Stimulated activated CD4-positive, alpha-beta T cell treated with anti-CD3 and anti-CD28 coated beads, Interleukin-1b, Interleukin-23, amount 100 ng/mL, for 24 hours (primary cell): ENCODE measurements around the gene PDZD2.

Experiments used
- DNase-seq, 4 experiments: peaks; one replicate each; pipeline ENCODE4 v3.0.0-alpha.2; 2020; ENCODE audit warnings: low read depth in 4 of 4, low spot score in 1 of 4

The PDZD2 gene

DNA sequence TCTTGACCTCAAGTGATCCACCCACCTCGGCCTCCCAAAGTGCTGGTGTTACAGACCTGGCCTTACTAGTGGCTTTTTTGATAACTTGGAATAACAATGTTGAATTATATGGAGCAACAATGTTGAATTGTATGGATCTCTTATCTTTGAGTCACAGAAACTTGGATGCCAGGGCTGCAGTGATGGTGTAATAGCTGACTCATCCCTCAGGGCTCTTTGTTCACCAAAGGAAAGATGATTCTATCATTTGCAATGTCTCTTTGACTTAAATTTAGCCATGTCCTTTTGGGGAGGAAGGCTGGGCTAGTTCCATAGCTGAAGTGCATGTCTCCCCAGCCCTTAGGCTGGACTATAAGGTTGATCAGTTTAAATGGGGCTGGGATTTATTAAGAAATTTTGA, 172.3 kb downstream of the PDZD2 start:
- DNase-seq: no peak

DNA sequence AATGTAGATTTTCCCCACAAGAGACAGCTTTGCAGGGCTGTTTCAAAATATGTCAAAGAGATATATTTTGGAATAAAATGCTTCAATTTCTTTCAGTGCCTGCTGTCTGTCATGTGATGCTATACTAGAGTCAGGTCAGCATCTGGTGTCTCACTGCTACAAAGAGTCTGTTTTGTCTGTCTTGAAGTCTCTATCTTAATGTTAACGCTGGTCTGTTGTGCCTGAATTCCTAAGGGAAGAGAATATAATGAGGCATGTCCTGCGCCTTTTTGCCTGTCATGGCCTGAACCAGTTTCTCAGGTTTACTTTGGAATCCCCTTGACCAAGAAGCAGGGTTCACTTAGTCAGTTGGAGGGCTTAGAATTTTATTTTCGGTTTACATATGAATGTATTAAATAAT, 176.4 kb downstream of the PDZD2 start:
- DNase-seq: no peak

DNA sequence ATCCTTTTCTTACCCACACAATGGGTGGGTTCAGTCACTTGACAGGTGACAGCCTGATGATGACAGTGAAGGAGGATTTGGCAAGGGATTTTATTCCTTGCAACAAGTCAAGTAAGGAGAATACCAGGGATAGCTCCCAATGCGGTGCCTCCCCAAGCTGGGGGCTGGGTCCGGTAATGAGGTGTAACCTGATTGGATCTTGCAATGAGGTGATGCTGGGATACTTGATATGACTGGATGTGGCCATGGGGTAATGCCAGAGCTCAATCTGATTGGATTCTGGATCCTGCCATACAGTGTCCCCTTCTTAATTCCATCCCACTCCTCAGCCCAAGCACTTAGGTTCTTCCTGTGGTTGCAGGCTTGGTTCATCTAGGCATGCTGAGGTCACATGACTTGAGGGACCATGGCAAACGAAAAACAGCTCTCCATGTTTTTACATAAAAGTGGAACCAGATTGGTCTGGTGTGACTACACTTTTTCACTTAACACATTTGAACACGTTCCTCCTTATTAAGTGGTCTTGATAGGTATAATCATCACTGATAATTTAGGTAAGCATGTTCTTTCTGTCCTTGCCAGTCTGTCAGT, 181.1 kb downstream of the PDZD2 start:
- no peak for DNase-seq

DNA sequence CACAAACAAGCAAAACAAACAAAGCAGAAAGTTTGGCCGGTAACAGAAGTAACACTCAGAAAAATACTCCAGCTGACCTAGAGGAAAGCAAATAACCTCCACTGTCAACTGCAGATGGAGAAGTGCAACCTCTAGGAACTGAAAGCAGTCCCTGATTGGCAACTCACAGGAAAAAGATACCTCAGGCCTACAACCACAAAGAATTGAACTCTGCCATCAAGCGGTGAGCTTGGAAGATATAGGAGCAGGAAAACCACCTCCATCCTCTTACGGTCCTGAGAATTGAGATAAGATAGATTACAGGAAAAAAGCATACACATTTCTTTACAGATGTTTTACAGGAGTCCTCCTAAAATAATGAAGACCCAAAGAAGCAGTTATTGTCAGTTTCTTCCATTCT, 184.5 kb downstream of the PDZD2 start:
- no peak for DNase-seq

DNA sequence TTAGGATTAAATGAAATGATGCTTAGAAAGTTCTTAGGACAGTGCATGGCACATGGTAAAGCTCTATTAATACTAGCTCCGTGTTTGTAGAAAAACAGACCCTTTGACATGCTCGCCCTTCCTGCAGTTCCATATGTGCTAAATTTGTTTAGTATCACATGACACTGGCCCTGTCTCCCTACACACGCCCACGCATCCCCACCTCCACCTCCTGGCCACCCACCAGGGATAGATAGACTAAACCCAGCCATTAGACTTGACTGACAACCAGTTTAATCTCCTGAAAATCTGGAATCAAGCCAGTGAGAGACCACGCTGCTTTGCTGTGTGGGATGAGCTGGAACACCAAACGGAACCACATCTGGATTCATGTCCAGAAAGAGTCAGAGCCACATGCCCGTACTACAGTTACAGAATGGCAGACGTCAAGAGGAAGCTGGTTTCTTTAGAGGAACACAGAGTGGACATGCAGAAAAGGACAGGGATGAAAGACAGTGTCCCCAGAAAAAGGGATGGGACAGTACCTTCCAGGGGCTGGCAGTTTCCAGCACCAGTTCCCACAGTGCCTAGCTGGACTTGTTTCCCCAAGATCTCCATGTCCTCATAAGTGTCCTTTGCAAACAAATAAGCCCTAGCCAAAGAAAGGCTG, 186.1 kb downstream of the PDZD2 start:
- no peak for DNase-seq

DNA sequence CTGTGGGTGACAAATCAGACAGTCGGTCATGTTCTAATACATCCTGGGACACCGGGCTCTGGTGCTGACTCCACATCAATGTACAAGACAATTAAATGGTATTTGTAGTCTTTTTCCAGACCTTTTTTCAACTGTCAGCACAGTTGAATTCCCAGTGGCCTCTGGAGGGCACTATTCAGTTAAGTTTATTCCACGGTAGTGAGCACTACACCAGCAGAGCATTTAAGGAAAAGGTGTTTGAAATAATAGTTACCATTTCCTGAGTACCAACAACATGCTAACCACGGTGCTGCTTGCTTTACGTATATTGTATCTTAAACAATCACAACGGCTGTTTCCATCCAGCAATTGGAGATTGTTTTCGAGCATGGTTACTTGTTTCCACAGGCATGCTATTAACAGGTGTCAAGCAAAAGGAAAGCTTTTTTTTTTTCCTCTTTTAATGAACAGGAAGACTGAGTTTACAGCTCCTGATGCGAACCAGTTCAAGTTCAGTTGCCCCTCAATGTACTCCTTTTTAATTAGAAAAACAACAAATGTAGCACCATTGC, 186.7 kb downstream of the PDZD2 start:
- peak in 3 of 4 experiments; percentile 5 to 12 (median 6) for DNase-seq

DNA sequence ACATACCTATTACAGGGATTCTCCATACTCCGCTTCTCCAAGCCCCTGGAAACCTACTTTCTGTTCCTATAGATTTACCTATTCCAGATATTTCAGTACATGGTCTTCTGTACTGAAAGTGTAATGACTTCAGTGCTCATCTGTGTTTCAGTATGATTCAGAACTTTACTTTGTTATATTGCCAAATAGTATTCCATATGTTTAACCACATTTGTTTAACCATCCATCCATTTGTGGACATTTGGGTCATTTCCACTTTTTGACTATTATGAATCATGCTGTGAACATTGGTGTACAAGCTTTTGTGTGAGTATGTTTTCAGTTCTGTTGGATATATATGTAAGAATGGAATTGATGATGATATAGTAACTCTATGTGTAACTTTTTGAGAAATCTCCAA, 188.9 kb downstream of the PDZD2 start:
- DNase-seq: no peak

DNA sequence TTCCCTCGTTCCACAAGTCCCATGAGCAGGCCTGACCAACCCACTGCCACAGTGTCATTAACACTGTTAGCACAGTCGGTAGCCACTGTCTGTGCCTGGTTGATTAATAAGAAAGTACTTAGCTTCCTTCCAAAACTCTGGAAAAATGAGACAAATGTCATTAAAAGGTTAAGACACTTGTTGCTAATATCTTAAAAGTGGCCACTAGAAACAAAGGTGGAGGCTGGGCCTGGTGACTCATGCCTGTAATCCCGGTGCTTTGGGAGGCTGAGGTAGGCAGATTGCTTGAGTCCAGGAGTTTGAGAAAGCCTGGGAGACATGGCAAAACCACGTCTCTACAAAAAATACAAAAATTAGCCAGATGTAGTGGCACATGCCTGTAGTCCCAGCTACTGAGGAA, 194.0 kb downstream of the PDZD2 start:
- no peak for DNase-seq

DNA sequence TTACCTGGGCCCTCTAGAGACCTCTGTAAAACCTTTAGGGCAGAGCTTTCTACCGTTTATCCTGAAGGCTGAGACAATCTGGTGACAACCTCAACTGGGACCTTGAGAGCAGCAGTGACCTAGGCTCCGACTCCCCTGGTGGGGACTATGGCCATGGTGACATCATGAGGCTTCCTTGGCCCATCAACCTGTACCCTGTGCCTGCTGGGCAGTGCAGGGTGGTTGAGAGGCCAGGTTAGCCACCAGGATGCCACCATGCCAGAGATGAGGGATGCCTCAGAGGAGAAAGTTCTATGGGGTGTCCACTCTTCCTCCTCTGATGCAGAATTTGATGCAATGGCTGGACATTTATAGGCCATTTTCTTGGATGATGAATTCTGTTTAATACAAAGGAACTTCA, 194.8 kb downstream of the PDZD2 start:
- DNase-seq: no peak

DNA sequence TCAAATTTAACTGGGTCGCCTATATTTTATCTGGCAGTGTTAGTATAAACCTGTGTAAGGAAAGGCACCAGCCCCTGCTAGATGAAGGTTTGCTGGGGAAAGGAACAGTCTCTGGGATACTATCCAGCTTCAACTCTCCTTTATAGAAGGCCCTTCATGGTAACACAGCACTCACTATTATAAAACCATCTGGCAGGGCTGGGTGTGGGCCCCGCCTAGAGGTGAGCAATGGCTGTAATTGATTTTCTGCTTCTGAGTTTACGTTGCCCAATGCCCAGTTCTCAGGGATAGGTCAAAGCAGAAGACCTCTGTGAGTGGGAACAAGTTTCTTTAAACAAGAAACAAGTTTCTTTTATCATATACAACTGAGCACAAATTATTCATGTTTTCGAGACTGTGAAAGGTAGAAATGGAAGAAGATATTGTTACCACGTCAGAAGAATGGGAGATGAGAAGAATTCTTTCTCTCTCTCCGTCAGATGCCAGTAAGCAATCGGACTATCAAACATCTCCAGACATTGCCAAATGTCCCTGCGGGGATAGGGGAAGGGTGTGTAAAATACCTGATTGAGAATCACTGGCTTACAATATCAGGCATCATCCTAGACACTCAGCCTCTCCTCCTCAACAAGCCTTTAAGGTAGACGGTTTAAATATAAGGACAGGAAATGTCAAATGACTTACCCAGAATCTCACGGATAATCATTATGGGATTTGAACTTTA, 205.9 kb downstream of the PDZD2 start:
- no peak for DNase-seq

DNA sequence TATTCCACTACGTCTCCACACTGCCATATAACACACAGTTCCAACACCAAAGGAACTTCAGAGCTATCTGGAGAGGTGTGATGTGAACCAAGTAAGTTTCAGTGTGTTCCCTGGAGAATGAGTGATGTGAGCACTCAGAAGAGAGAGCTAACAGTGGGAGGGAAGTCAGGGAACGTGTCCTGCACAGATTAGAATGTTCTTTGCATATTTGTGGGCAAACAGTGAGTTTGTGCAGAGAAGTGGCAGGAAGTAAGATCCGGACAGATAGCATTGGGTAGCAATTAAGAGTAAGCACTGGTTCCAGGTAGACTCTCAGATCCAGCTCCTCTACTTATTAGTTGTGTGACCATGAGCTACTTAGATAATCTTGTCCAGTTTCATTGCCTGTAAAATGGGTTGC, 206.4 kb downstream of the PDZD2 start:
- DNase-seq: no peak

DNA sequence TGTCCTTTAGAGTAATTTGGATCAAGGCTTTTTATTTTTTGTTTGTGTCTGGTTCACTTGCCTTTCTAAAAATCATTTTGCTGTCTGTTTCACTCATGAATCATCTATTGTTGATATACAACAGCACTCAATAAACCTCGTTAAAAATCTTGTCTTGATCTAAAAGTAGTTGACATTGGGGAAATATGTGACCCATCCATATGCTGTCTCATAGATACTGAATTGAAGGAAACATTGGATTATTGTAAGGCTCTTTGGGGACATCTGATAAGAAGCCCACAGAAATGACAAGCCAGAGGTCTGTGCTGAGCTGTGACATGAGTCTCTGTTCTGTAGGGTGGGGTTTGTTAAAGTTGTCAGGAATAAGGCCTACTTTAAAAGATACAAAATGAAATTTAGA, 208.0 kb downstream of the PDZD2 start:
- DNase-seq: no peak

DNA sequence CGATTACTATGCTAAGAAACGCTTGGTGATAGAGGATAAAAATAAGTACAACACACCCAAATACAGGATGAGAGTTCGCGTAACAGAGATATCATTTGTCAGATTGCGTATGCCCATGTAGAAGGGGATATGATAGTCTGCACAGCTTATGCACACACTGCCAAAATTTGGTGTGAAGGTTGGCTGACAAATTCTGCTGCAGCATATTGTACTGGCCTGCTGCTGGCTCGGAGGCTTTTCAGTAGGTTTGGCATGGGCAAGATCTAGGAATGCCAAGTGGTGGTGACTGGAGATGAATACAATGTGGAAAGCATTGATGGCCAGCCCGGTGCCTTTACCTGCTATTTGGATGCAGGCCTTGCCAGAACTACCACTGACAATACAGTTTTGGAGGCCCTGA, 208.4 kb downstream of the PDZD2 start:
- DNase-seq: no peak

DNA sequence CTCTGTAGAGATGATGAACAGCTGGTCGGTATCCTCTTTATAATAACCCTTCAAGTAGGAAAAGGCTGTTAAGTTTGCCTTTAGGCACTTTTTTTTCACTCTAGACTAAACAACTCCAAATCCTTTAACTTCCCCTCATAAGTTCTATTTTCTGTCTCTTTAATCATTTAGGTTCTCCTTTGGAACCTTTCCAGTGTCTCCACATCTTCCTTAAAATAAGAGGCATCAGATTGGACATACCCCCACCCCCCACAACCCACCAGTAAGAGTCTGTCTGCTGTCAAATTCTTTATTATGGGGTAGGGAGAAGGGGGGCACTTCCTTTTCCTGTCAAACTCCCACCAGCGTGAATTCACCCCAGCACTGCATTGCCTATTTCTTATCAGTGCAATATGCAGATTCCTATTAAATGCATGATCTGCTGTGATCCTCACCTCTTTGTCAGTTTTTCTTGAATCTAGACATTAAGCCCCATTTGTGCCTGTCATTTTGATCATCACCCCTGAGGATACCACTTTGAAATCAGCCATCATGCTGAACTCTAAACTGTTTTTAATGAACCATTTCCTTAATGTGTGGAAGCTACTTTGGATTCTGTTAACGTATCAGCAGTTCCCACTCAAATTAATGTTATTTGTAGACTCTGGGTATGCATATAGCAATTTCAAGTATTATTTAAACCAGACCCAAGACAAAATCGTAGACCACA, 212.2 kb downstream of the PDZD2 start:
- DNase-seq: no peak

DNA sequence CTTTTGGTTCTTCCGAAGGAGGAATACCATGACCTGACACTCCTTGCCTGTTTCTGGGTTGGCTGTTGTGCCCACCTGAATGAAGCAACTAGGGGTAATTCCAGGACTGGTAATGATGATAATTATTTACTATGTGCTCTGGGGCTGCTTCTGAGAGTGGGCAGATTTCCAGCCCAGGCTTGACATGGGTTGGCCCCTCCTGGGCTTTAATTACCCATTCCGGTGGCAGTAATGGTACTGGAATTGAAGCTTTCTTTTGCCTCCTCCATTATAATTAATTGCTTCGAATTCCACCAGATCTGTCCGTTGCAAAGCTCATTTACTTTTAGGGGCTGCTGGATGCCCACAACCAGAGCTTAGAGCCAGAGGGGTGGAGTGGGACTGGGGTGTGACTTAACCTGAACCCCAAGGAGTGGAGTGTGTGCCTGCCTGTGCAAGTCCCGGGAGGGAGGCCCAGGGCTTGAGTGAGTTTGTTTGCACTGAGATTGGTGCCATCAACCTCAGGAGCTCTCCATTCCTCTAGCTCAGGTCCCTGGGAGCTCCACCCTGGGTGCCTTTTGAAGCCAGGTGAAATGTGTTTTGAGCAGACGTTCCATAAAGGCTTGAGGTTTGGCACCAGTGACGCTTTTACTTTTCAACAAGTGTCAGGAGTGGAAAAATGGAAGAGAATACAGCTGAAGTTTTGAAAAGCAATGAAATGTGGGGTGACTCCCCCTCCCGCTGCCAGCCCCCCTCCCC, 214.6 kb downstream of the PDZD2 start:
- no peak for DNase-seq

DNA sequence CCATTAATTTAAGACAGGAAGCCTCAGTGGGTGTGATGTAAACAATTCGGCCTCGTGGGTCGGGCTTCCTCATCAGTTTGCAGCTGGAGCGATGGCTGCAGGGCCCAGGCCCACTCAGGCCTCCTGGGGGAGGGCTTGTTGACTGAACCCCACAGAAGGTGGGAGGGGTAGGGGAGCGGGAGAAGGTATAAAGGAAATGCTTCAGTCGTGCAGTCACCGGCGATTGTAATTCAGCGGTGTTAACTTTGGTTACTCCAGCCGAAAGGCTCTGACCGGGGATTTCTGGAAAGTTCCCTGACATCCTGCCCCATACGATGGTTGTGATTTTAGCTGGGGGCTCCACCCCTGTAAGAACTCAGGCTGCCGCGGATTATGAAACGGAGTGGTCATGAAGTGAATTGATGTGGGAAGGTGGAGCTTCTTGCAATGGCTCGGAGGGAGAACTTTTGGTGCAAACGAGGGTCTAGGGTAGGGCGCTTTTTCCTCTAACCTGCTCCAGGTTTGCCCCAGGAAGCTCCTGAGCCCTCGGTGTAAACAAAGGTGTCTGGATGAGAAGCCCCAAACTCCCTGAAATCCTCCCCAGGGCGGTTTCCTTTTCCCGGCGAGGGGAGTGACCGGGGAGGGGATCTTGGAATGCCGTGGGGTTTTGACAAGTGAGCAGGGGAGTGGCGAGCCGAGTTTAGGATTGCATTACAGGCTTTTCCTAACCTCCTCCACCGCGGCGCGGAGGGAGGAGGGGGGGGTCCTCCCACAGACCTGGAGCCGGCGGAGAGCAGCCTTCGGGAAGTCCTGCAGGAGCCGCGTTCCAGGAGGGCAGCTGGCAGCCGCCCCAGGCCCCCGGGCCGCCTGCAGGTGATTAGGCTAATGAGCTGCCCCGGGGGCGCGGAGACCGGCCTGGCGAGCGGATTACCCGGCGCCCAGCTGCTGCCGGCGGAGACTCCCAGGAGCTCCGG, 215.5 kb downstream of the PDZD2 start:
- DNase-seq: no peak

DNA sequence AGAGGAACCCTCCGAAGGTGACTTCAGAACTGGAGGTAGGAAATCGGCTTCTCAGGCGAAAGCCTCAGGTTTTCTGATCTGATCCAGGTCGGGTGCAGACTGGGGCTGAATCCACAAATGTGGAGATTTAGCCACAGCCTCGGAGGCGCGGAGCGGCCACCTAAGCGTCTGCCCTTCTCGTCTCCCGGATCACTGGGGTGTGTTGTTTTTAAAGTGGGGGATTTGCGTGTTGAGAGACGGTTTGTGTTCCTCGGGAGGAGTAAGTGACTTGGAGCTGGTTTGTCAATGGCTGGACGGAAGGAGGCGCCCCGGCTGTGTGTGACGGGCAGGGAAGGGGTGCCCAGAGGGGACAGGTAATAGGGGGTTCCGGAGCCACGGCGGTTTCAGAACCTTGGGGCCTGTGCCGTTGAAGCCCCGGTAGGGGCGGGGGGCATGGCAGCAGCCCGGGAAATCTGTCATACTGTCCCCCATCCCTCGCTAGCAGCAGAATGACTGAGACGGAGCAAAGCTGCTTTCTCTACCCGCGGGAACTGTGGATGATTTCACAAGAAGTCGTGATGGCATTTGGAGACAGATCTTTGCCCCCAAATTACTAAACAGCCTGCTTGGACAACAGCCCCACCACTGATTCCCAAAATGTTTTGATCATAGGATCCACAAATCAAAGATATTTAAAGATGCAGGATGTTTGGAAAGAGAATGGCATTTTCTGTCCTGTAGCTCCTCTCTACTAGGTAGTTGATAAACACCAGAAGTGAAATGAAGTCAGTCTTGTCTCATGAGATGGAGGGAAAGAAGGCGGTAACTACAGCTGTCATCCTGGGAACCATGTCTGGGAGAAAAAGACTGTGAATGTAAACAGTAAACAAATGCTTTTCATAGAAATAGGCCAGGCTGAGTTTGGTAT, 216.5 kb downstream of the PDZD2 start:
- no peak for DNase-seq

DNA sequence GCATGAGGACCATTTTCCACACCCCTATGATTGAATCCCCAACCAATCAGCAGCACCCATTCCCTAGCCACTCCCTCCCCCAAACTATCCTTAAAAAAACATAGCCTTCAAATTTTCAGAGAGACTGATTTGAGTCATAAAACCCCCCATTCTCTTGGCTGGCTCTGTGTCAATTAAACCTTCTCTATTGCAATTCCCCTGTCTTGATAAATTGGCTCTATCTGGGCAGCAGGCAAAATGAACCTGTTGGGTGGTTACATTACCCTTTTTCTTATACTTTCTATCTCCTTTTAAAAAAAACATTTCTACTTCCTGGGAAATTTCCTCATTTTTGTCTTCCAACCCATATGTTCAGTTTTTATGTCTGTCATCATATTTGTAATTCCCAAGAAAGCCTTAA, 220.2 kb downstream of the PDZD2 start:
- DNase-seq: no peak

DNA sequence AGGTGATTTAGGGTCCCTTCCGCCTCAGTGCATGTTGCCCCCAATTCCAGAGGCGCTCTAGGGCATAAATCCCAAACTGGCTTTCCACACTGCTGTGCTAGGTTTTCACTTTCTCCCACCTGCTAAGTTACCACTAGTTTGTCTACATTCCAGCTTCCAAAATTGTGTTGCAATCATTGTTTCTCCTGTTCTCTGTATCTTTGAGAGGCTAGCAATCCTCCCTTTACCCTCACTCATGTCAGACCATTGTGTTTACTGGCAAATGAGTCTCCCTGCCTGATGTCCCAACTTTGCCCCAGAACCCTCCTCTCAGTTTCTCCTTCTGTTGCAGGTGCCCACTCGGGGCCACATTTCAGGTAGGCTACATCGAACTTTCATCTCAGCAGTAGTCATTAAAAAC, 221.3 kb downstream of the PDZD2 start:
- no peak for DNase-seq
